DND-41 (cell line): Measurements from ENCODE around the gene TMTC4.

Source experiments
- ATAC-seq: fragments of 200-7000 bp; cut with Tn5 transposase; 3 replicates; pipeline ENCODE4 v1.9.1; 2021; ENCODE audit warnings: low read depth; ENCODE audit not compliant: insufficient read depth
- DNase-seq: peaks from one replicate; pipeline ENCODE4 v3.0.0-alpha.2; 2020
- H2AFZ ChIP-seq: 2 replicates; pipeline ENCODE4 v1.6.0; 2012; ENCODE audit warnings: low read depth, low read length
- H3K27ac ChIP-seq: 2 replicates; pipeline ENCODE4 v1.5.1; 2012; ENCODE audit warnings: low read length, inconsistent platforms
- H3K27me3 ChIP-seq: fragments of 200-600 bp; sonication (generic); 2 replicates; pipeline ENCODE4 v1.6.0; 2012; ENCODE audit warnings: low read length, mild to moderate bottlenecking, inconsistent platforms; ENCODE audit not compliant: insufficient read depth, poor library complexity
- H3K36me3 ChIP-seq: 2 replicates; pipeline ENCODE4 v1.5.1; 2012; ENCODE audit warnings: low read length, inconsistent platforms; ENCODE audit not compliant: insufficient read depth
- H3K4me1 ChIP-seq: 2 replicates; pipeline ENCODE4 v1.5.1; 2012; ENCODE audit warnings: mild to moderate bottlenecking, low read length; ENCODE audit not compliant: insufficient read depth
- H3K4me2 ChIP-seq: 2 replicates; pipeline ENCODE4 v1.6.0; 2012; ENCODE audit warnings: mild to moderate bottlenecking, moderate library complexity, low read length, inconsistent platforms; ENCODE audit not compliant: insufficient read depth
- H3K4me3 ChIP-seq, 2 experiments: fragments of 200-600 bp in 1 of 2; shearing (Covaris generic) in 1 of 2; 2 replicates each; pipeline ENCODE4 v1.5.1; 2012 to 2016; ENCODE audit warnings: inconsistent platforms in 2 of 2, low read length in 2 of 2, mild to moderate bottlenecking in 2 of 2, low read depth in 1 of 2, moderate library complexity in 1 of 2
- H3K79me2 ChIP-seq: 2 replicates; pipeline ENCODE4 v1.6.0; 2012; ENCODE audit warnings: low read length, inconsistent platforms; ENCODE audit not compliant: insufficient read depth
- H3K9ac ChIP-seq: 2 replicates; pipeline ENCODE4 v1.6.0; 2012; ENCODE audit warnings: low read depth, mild to moderate bottlenecking, inconsistent platforms, low read length, moderate library complexity
- H3K9me3 ChIP-seq: 2 replicates; pipeline ENCODE4 v1.5.1; 2012; ENCODE audit warnings: low read length, moderate library complexity, mild to moderate bottlenecking, inconsistent platforms; ENCODE audit not compliant: insufficient read depth, severe bottlenecking
- H4K20me1 ChIP-seq: 2 replicates; pipeline ENCODE4 v1.6.0; 2012; ENCODE audit warnings: low read length; ENCODE audit not compliant: insufficient read depth
- CTCF ChIP-seq: IDR thresholded peaks from 2 replicates; pipeline ENCODE4 v1.5.1; 2012; ENCODE audit warnings: borderline replicate concordance, low read length, moderate library complexity, mild to moderate bottlenecking; ENCODE audit not compliant: poor library complexity, severe bottlenecking; ENCODE audit errors: extremely low read depth
- EZH2 ChIP-seq: IDR thresholded peaks from 3 replicates; pipeline ENCODE4 v1.6.1; 2012; ENCODE audit warnings: borderline replicate concordance, low read depth, mild to moderate bottlenecking, moderate library complexity, low read length, inconsistent platforms; ENCODE audit not compliant: severe bottlenecking

The TMTC4 gene

GRCh38 chr13:100658363-100658762, 16.2 kb downstream of the TMTC4 start:
- ATAC-seq (peak; percentile 92), DNase-seq (peak; percentile 57)
- no peak overlapping the region for H3K9ac ChIP-seq

GRCh38 chr13:100657881-100658315, 16.7 kb downstream of the TMTC4 start:
- H3K4me2 ChIP-seq: no peak overlapping the region
- H3K4me3 ChIP-seq: no peak overlapping the region
- no peaks in the 10 kb centered on the region for H3K9me3 ChIP-seq
- no peak; the same call in 2 of the 3 replicates for ATAC-seq
- no peak overlapping the region for H3K9ac ChIP-seq
- no peak for DNase-seq
- H4K20me1 ChIP-seq: 0 out of 2 replicates have a peak, but pooled peaks cover 3% of the 10 kb centered on the region
- H2AFZ ChIP-seq: no peak overlapping the region
- peaks cover 87% of the 10 kb centered on the region for H3K36me3 ChIP-seq
- H3K79me2 ChIP-seq: no peaks in the 10 kb centered on the region
- H3K4me1 ChIP-seq: peaks cover 21% of the 10 kb centered on the region
- TF ChIP-seq EZH2 (no peak), CTCF (no peak)
- 0 out of 2 replicates have a peak overlapping the region, but pooled peaks have one; percentile 7 for H3K27ac ChIP-seq
- H3K27me3 ChIP-seq: no peaks in the 10 kb centered on the region

More at GRCh38 chr13:100658363-100658762, 16.2 kb downstream of the TMTC4 start:
- Histone ChIP-seq H3K27me3 (no peaks in the 10 kb centered on the region), H4K20me1 (peaks cover 5% of the 10 kb centered on the region; the same call in 1 of the 2 replicates), H3K4me1 (peaks cover 21% of the 10 kb centered on the region), H3K4me2 (no peak overlapping the region), H3K9me3 (no peaks in the 10 kb centered on the region), H2AFZ (no peak overlapping the region), H3K27ac (0 out of 2 replicates have a peak overlapping the region, but pooled peaks have one; percentile 7), H3K79me2 (no peaks in the 10 kb centered on the region), H3K4me3 (no peak overlapping the region), H3K36me3 (peaks cover 89% of the 10 kb centered on the region)
- TF ChIP-seq EZH2 (no peak), CTCF (no peak)

- no peaks in the 10 kb centered on the region for H3K9me3 ChIP-seq
- TF ChIP-seq CTCF (no peak), EZH2 (no peak)
- H3K36me3 ChIP-seq: peaks cover 65% of the 10 kb centered on the region
- no peak overlapping the region for H3K4me2 ChIP-seq
- DNase-seq: no peak
- peaks cover 4% of the 10 kb centered on the region; the same call in 1 of the 2 replicates for H4K20me1 ChIP-seq
- H3K4me3 ChIP-seq: no peak overlapping the region
- no peaks in the 10 kb centered on the region for H3K4me1 ChIP-seq
- no peak overlapping the region for H2AFZ ChIP-seq
- H3K27me3 ChIP-seq: no peaks in the 10 kb centered on the region
- H3K27ac ChIP-seq: no peak overlapping the region
- no peak for ATAC-seq
- no peaks in the 10 kb centered on the region; the same call in 1 of the 2 replicates for H3K79me2 ChIP-seq
- no peak overlapping the region for H3K9ac ChIP-seq
Observed at GRCh38 chr13:100652510-100652909, 22.1 kb downstream of the TMTC4 start.
